Measurements from ENCODE around the gene GRAMD1C. TPM values are rescaled to one million over a fixed set of nuclear protein-coding genes. Genes with fewer than 3 reads are reported as not detected.

Gene GRAMD1C
- polyA plus RNA-seq, 1 of the 3 experiments (the other 2 are of a cell fraction) = 1.2 TPM

- H3K27ac ChIP-seq (ENCODE audit: low read depth in 2 of 2, low read length in 1 of 2) = no peak overlapping the region
- whole genome bisulfite sequencing (ENCODE audit: low lambda C conversion rate) = 89% methylated on average over 2 of the region's 2 CpGs
- POLR2A ChIA-PET = no interaction called here
Measured at GRCh38 chr3:113839551-113839950, 963 bp downstream of the GRAMD1C start.

GRCh38 chr3:113844622-113845222, 6.1 kb downstream of the GRAMD1C start:
- H3K27me3 ChIP-seq (ENCODE audit: insufficient read depth) = no peaks in the 10 kb centered on the region
- WGBS (ENCODE audit: low lambda C conversion rate) = 60% methylated on average over 4 of the region's 4 CpGs
- H3K4me3 ChIP-seq (ENCODE audit: low read depth in 2 of 2, low read length in 1 of 2) = peak overlapping the region in 1 of 2 experiments; percentile 17; a peak in 1 of 4 replicates
- ChIA-PET POLR2A (no interaction called here), CTCF (interaction anchor here (0.5 to 4.2 kb wide), 43 partner anchors 11 to 453 kb away, joined by 3 to 27 read pairs (median 3); partner anchors contain the start of gene DRD3)
- H4K20me1 ChIP-seq (ENCODE audit: insufficient read depth) = no peaks in the 10 kb centered on the region
- H2AFZ ChIP-seq (ENCODE audit: low read depth) = no peak overlapping the region
- DNase-seq = peak; percentile 47
- H3K9me2 ChIP-seq = no peaks in the 10 kb centered on the region
- H3K27ac ChIP-seq (ENCODE audit: low read depth in 2 of 2, low read length in 1 of 2) = no peak overlapping the region
- H3K79me2 ChIP-seq (ENCODE audit: insufficient read depth) = no peaks in the 10 kb centered on the region
- H3K9me3 ChIP-seq = no peaks in the 10 kb centered on the region
- peak; percentile 42 for TF ChIP-seq SMC3 (IDR thresholded peaks at IDR 0.05; ENCODE audit: low read depth, low read length)
- TF ChIP-seq RAD21 (IDR thresholded peaks at IDR 0.05; ENCODE audit: low read length) = peak; percentile 72
- TF ChIP-seq FOXM1 (IDR thresholded peaks at IDR 0.05; ENCODE audit: low read depth) = no peak
- TF ChIP-seq FOSL2 (IDR thresholded peaks at IDR 0.05; ENCODE audit: borderline replicate concordance, low read depth) = no peak
- TF ChIP-seq RFX5 (IDR thresholded peaks at IDR 0.05; ENCODE audit: low read length) = no peak
- TF ChIP-seq, protein P1, sequence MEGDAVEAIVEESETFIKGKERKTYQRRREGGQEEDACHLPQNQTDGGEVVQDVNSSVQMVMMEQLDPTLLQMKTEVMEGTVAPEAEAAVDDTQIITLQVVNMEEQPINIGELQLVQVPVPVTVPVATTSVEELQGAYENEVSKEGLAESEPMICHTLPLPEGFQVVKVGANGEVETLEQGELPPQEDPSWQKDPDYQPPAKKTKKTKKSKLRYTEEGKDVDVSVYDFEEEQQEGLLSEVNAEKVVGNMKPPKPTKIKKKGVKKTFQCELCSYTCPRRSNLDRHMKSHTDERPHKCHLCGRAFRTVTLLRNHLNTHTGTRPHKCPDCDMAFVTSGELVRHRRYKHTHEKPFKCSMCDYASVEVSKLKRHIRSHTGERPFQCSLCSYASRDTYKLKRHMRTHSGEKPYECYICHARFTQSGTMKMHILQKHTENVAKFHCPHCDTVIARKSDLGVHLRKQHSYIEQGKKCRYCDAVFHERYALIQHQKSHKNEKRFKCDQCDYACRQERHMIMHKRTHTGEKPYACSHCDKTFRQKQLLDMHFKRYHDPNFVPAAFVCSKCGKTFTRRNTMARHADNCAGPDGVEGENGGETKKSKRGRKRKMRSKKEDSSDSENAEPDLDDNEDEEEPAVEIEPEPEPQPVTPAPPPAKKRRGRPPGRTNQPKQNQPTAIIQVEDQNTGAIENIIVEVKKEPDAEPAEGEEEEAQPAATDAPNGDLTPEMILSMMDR (IDR thresholded peaks at IDR 0.05) = peak; percentile 75
- TF ChIP-seq GABPA (IDR thresholded peaks at IDR 0.05; ENCODE audit: low read depth) = no peak
- no peak for TF ChIP-seq EP300 (IDR thresholded peaks at IDR 0.05; ENCODE audit: borderline replicate concordance in 1 of 2, low read depth in 1 of 2, low read length in 1 of 2)
- TF ChIP-seq TEAD4 (IDR thresholded peaks at IDR 0.05; ENCODE audit: borderline replicate concordance, insufficient read depth) = no peak
- H3K36me3 ChIP-seq (replicated peaks in 1 of 2; ENCODE audit: control insufficient read depth in 1 of 2, insufficient read depth in 2 of 2, low read length in 1 of 2) = no peaks in the 10 kb centered on the region
- H3K4me1 ChIP-seq (ENCODE audit: control insufficient read depth in 1 of 2, insufficient read depth in 2 of 2, low read depth in 1 of 2, low read length in 1 of 2) = no peaks in the 10 kb centered on the region
- H3K9ac ChIP-seq = no peak overlapping the region
- no peak overlapping the region for H3K4me2 ChIP-seq
- peaks cover 9% of the 10 kb centered on the region for H3F3A ChIP-seq (replicated peaks; ENCODE audit: insufficient read depth)

More at GRCh38 chr3:113839551-113839950, 963 bp downstream of the GRAMD1C start:
- H3K4me3 ChIP-seq (ENCODE audit: low read depth in 2 of 2, low read length in 1 of 2) = peak overlapping the region; percentile 57 to 81; a peak in 3 of 4 replicates
- H3K9me2 ChIP-seq = no peaks in the 10 kb centered on the region
- TF ChIP-seq ELF1 (IDR thresholded peaks at IDR 0.05) = no peak
- no peak for TF ChIP-seq TAF1 (IDR thresholded peaks at IDR 0.05; ENCODE audit: borderline replicate concordance, low read depth, low read length)
- TF ChIP-seq, protein P2, sequence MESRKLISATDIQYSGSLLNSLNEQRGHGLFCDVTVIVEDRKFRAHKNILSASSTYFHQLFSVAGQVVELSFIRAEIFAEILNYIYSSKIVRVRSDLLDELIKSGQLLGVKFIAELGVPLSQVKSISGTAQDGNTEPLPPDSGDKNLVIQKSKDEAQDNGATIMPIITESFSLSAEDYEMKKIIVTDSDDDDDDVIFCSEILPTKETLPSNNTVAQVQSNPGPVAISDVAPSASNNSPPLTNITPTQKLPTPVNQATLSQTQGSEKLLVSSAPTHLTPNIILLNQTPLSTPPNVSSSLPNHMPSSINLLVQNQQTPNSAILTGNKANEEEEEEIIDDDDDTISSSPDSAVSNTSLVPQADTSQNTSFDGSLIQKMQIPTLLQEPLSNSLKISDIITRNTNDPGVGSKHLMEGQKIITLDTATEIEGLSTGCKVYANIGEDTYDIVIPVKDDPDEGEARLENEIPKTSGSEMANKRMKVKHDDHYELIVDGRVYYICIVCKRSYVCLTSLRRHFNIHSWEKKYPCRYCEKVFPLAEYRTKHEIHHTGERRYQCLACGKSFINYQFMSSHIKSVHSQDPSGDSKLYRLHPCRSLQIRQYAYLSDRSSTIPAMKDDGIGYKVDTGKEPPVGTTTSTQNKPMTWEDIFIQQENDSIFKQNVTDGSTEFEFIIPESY (IDR thresholded peaks at IDR 0.05; ENCODE audit: borderline replicate concordance, low read depth) = no peak
- no peak for TF ChIP-seq NRF1 (IDR thresholded peaks at IDR 0.05; ENCODE audit: low read depth, low read length)
- no peak for TF ChIP-seq RXRA (IDR thresholded peaks at IDR 0.05; ENCODE audit: borderline replicate concordance, low read depth)
- TF ChIP-seq RAD21 (IDR thresholded peaks at IDR 0.05; ENCODE audit: low read length) = no peak
- no peaks in the 10 kb centered on the region for H3K9me3 ChIP-seq
- H3K79me2 ChIP-seq (ENCODE audit: insufficient read depth) = no peaks in the 10 kb centered on the region
- peaks cover 6% of the 10 kb centered on the region for H3F3A ChIP-seq (replicated peaks; ENCODE audit: insufficient read depth)
- H3K4me1 ChIP-seq (ENCODE audit: control insufficient read depth in 1 of 2, insufficient read depth in 2 of 2, low read depth in 1 of 2, low read length in 1 of 2) = no peaks in the 10 kb centered on the region; a peak in 1 of 4 replicates
- H3K9ac ChIP-seq = peak overlapping the region; percentile 74
- peak overlapping the region; percentile 98 for H2AFZ ChIP-seq (ENCODE audit: low read depth)
- CTCF ChIA-PET = interaction anchor here (0.8 to 2.5 kb wide), 7 partner anchors 9 to 103 kb away, joined by 3 to 10 read pairs (median 4); no protein-coding TSS in a partner anchor
- no peaks in the 10 kb centered on the region for H3K27me3 ChIP-seq (ENCODE audit: insufficient read depth)
- no peaks in the 10 kb centered on the region for H4K20me1 ChIP-seq (ENCODE audit: insufficient read depth)
- no peaks in the 10 kb centered on the region for H3K36me3 ChIP-seq (replicated peaks in 1 of 2; ENCODE audit: control insufficient read depth in 1 of 2, insufficient read depth in 2 of 2, low read length in 1 of 2)
- peak overlapping the region; percentile 82 for H3K4me2 ChIP-seq
- no peak for DNase-seq

Measured in SK-N-SH (cell line).